ENCODE measurements around the gene GALNS.

GRCh38 chr16:88826070-88826840, 30.5 kb downstream of the GALNS start:
- TF ChIP-seq ZFP3 (CRISPR knock-in tag; IDR thresholded peaks at IDR 0.05) = no peak
- no peak for TF ChIP-seq ZFP30 (CRISPR knock-in tag; IDR thresholded peaks at IDR 0.05)
- TF ChIP-seq ARNTL (CRISPR knock-in tag; IDR thresholded peaks at IDR 0.05; ENCODE audit: borderline replicate concordance, low read depth) = no peak

All from SK-N-SH treated with all-trans-retinoic acid at 6 μM for 48 hours (cell line).